ENCODE measurements around the gene MISP.

The MISP gene

DNA sequence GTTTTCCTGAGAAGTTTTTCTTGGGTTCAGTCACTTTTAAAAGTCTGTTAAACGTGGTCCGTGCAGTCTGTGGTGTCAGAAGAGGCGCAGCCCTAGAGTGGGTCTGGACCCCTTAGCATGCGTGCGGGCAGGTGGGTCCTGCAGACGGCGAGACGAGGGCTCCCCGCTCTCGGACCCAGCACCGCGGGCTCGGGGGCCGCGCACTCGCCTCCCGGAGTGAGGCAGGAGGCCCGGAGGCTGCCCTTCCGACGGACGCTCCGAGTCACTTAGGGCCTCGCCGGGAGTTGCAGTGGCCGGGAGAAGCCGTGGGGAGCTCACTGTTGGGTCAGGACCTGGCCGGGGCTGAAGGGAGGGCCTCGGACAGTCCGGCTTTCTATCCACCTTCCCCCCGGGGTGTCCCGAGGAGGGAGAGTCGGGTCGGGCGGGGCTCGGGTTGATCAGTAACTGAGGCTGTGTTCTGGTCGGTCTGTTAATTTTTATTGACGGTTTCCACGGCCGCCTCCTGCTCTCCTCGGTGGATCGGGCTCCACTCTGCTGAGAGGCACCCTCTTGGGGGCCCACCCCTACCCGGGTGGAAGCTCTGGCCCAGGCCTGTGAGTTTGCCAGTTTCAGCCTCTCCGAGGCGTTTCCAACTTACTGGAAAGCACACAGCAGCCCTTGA, 47.6 kb downstream of the MISP start:
- no peak for DNase-seq

DNA sequence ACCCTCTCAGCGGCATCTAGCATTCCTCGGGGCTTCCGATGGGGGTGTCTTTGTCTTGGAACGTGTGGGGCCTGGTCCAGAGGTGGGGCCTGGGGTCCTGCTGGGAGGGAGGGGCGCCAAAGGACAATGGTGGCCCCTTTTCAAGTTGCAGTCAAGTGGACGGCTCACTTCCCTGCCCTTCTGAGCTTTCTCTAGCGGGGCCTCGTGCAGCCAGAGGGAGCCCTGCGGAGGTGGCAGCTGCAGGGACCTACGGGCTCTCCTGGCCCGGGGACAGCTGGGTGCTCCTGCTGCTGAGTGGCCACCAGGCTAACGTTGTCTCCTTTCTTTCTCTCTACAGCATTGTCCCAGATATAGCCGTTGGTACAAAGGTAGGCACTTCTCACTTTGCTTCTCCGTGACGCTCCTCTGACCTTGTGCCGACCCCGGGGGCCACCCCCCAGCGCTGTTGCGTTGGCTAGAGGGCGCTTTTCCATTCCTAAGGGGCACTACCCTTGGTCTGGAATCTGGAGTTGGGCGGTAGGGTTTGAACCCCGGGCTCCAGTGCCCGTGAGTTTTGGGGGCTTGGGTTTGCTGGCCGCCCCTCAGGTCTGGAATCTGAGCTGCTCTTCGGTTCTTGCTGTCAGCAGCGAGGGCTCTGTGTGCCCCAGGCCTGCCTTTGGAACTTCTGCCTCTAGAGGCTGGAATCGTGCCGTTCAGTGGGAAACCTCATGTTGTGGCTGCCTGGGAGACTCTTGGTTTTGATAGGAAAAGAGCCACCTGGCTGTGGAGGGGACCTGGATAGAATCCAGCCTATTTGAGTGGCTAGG, 48.4 kb downstream of the MISP start:
- no peak for DNase-seq

DNA sequence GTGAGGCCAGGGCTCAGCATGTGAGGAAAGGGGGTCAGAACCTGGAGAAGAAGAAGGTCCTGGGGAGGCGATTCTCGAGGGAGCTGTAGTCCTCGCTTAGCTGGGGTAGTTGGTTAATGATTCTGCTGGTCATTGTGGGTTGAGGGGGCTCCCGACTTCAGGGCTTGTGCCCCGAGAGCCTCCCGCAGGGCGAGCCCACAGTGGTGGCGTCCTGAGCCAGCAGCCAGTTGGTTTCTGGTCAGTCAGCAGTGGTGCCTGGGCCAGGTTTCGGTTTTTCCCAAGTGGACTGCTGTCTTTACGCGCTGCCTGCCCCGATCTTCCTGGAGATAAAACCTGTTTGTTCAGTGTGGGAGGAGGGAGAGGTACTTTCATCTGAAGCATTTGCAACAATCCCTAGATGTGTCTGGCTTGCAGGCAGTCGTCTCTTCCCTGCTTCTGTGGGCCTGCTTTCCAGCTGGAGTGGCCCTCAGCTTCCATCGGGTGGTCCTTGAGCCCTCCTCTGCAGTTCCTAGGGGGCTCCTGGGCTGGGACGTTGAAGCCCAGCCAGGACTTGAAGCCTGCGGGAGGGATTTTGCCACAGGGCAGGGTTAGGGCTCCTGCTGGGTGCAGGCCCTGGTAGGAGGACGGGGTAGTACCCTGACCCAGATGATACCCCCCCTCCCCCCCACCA, 49.6 kb downstream of the MISP start:
- no peak for DNase-seq

DNA sequence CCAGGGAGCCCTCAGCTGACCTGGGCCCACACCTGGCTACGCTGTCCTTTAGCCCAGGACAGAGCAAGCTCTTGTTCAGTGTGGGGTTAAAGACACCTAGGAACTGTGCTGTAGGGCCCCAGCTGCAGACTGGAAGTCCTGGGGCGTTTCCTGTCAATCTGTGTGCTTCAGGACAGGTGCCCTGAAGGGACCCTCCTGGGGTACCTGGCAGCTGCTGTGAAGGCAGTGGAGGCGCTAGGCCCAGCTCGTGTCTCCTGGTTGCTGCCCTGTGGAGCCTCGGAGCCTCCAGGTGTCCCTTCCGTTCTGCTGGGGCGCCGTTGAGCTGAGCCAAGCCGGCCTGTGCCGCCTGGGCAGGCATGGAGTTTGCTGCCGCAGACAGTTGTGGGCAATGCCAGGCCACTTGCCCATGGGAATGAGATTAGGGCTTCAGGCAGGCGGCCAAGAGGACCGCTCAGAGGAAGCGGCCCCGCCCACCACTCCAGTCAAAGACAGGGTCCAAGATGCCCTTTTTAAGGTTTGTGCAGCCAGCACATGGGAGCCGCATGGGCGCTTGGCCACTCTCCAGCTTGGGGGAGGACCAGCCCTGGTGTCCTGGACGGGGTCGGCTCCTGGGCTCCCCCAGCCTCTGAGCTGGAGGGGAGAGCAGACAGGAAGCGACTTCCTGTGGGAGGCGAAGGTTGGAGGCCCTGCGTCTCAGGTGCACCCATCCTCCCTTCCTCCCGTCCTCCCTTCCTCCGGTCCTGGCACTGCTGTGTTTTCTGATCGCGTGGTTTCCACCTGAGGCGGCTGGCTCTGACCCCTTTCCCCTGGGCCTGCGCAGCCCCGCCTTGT, 50.3 kb downstream of the MISP start:
- DNase-seq = no peak

DNA sequence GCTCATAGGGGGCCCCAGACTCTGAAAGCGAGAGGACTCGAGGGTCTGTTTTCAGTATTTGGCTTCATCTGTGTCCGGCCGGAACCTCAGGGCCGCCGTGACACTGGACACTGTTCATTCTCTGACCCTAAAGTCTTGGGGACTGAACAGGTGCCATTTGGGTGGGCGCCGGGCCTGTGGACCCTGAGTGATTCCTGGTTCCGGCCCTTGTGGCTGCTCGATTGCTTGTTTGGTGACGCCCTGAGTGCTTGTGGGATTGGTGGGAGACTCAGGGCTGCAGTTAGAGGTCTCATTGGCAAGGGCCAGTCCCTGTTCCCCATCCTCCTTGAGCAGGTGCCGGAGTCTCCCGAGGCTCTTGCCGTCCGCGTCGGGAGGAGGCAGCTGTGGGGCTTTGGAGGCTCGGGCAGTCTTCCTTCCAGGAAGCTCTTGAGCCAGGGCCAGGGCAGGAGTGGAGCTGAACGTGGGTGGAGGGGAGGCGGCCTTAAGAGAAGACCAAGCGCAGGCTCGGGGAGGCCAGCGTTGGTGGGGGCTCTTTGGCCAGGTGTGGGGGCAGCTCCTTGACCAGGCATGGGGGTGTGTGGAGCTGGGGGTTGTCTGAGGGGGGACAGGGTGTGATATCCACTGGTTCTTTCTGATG, 51.1 kb downstream of the MISP start:
- DNase-seq = no peak

DNA sequence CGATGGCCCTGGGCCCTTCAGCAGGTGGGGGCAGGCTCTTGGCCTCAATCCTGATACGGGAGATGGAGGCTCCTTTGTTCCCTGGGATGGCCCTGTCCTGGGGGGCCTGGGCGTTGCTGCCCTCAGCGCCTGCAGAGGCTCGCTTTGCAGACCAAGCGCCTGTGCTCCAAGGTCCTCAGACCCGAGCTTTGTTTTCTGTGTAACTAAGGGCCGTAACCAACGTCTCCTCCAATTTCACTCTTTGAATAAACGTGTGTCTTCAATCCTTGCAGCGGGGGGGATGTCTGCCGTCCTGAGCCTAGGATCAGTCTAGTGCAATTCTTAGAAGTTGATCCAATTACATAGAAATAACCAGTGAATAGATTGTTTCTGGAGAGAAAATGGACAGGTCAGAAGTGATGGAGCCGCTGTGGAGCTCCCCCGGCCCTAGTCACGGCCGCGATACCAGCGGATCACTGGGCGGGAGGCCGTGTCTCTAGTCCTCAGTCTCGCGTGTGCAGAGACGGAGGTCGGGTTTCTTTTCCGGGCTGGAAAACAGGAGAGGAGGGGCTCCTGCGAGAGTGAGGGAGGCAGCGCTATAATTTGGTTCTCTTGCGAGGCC, 51.7 kb downstream of the MISP start:
- DNase-seq = no peak

DNA sequence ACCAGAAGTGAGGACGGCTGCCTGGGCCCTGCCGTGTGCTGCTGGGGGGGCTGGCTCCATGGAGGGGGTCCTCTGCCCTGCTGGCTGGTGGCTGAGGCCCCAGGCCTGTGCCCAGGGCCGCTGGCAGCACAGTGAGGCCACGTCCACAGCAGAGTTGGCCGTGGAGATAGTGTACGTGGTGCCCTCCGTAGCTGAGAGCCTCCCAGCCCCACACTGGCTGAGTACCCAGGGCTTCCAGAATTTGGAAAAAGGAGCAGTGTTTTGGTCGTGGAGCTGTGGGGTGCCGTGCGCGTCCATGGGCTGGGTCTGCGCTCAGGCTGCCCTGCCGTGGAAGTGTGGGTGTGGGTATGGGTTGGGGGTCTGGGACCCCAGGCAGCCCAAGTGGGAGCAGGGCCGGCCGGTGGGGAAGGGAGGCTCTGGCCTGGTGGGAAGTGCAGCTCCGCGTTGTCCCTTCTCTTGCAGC, 52.2 kb downstream of the MISP start:
- DNase-seq = no peak

DNA sequence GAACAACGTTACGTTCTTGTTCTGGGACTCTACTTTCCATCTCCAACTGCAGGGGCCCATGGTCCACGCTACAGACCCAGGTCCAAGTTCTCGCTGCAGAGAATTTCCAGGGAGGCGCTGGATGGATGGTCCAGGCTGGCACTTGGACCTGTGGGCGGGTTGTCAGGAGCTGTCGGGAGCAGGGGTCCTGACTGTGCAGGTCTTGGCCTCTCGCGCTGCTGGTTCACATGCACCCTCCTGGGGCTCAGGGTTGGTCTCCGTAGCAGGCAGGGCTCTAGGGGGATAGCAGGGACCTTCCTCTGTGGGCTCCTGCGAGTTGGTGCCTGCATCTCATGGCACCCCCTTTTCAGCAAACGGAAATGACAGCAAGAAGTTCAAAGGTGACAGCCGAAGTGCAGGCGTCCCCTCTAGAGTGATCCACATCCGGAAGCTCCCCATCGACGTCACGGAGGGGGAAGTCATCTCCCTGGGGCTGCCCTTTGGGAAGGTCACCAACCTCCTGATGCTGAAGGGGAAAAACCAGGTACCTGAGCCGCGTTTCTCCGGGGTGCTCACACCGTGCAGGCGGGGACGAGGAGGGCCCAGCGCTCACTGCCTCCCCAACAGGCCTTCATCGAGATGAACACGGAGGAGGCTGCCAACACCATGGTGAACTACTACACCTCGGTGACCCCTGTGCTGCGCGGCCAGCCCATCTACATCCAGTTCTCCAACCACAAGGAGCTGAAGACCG, 52.9 kb downstream of the MISP start:
- DNase-seq = no peak

DNA sequence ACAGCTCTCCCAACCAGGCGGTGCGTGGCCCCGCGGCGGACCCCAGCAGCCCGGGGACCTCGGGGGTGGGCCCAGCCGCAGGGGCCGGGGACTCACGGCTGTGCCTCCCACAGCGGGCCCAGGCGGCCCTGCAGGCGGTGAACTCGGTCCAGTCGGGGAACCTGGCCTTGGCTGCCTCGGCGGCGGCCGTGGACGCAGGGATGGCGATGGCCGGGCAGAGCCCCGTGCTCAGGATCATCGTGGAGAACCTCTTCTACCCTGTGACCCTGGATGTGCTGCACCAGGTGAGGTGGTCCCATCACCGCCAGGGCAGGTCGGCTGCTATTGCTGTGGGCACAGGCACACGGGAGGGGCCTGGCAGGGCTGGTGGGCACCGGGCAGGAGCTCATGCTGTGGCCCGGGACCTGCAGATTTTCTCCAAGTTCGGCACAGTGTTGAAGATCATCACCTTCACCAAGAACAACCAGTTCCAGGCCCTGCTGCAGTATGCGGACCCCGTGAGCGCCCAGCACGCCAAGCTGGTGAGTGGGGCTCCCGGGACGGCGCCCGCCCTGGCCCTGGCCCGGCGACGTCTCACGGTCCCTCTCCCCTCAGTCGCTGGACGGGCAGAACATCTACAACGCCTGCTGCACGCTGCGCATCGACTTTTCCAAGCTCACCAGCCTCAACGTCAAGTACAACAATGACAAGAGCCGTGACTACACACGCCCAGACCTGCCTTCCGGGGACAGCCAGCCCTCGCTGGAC, 53.7 kb downstream of the MISP start:
- no peak for DNase-seq

DNA sequence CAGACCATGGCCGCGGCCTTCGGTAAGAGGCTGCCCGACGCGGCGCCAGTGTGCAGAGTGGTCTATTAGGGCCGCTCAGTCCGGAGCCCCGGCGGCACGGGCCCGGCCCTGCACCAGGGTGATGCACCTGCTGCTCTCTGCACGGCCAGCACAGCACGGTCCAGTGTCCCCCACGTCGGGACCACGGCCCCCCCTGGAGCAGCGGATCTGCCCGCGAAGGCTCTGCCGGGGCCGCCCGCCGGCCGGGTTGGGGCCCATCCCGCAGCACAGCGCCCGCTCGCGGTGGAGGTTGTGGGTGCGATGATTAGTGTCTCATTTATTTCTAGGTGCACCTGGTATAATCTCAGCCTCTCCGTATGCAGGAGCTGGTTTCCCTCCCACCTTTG, 54.2 kb downstream of the MISP start:
- DNase-seq = no peak

DNA sequence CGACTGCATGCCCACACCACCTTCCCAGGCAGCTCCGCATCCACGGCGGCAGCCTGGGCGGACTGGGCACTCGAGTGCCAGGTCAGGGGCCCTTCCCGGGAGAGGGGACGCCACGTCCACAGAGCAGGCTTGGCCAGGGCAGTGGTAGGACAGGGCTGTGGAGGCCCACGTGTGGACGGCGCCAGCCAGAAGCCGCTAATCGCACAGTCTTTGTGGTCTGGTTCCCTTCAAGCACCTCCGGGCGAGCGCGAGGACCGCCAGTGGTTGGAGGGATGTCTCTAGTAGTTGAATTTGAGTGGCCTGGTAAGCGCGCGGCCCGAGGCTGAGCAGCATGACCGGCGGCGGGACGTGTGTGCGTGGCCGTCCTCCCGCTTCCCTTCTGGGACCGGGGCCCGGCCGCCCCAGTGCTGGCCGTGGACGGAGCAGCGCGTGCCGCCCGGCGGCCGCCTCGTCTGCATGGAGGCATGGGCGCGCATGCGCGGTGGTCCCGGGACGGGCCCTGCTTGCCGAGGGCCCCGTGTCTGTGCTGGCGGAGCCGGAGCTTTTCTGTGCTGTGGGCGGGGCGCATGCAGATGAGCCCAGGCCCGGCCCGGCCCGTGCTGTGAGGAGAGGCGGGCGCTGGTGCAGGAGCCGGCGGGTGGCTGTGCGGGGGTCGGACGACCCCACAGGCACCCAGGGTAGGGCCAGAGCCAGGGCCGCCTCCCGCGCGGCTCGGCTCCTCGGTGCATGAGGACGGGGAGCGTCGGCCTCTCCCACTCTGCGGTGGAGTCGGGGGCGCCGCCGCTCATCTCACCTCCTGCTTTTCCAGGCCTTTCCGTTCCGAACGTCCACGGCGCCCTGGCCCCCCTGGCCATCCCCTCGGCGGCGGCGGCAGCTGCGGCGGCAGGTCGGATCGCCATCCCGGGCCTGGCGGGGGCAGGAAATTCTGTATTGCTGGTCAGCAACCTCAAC, 55.0 kb downstream of the MISP start:
- DNase-seq = no peak

DNA sequence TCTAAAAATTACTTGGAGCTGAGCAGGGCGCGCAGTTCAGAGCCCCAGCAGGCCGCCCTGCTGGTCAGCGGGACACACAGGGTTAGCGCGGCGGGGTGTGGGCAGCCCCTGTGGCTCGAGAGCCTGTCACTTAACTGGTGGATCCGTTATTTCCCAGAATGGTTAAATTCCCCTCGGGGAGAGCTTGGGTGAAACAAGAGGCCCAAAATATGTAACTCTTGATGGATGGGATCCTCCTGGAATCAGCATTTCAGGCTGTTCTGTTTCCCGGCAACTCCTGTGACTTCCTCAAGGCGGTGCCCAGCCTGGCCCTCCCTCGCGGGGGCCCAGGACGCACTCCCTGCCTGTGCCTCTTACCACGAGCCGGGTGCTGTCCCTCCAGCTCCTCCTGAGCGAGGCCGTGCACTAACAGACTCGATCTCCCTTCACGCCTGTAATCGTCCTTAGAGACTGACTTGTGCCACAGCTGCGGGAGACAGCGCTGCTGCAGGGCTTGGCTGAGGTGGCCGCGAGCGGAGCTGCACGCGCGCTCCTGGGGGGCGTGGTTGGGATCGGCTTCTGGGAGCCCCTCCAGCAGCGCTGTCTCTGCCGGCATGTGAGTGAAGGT, 56.0 kb downstream of the MISP start:
- DNase-seq = no peak

DNA sequence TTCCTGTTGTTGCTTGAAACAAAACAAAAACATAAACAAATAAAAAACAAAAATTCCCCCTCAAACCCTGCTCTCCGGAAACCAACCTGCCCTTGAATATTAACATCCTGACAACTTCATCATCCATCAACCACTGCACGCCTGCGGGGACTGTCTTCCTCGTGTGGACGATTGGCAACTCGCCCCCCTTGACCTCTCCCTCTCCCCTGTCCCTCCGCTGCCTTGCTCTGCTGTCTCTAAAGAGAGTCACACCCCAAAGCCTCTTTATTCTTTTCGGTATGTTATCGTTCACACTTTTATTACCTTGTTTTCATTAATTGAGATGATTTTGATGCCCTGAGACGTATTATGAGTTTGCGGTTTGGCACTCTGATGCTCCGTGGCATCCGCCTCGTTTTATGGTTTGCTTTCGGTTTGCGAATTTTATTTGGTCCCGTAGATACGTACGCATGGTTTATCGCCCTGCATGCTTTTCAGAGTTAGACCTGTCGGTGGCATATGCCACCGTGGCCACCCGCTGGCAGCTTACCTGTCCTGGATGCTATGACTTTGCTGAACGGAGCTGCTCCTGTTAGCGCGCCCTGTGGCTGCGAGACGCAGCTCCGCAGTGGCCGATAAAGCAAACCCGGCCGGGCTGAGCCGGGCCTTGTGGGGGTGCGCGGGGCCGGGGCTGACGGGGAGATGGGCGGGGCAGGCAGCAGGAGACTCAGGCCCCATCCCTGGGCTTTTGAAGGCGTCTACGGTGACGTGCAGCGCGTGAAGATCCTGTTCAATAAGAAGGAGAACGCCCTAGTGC, 56.9 kb downstream of the MISP start:
- DNase-seq = no peak

DNA sequence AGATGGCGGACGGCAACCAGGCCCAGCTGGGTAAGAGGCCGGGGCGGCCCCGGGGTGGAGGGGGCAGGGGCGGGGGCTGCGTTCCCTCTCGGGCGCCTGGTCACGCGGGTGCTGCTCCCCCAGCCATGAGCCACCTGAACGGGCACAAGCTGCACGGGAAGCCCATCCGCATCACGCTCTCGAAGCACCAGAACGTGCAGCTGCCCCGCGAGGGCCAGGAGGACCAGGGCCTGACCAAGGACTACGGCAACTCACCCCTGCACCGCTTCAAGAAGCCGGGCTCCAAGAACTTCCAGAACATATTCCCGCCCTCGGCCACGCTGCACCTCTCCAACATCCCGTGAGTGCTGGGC, 57.5 kb downstream of the MISP start:
- DNase-seq = no peak

DNA sequence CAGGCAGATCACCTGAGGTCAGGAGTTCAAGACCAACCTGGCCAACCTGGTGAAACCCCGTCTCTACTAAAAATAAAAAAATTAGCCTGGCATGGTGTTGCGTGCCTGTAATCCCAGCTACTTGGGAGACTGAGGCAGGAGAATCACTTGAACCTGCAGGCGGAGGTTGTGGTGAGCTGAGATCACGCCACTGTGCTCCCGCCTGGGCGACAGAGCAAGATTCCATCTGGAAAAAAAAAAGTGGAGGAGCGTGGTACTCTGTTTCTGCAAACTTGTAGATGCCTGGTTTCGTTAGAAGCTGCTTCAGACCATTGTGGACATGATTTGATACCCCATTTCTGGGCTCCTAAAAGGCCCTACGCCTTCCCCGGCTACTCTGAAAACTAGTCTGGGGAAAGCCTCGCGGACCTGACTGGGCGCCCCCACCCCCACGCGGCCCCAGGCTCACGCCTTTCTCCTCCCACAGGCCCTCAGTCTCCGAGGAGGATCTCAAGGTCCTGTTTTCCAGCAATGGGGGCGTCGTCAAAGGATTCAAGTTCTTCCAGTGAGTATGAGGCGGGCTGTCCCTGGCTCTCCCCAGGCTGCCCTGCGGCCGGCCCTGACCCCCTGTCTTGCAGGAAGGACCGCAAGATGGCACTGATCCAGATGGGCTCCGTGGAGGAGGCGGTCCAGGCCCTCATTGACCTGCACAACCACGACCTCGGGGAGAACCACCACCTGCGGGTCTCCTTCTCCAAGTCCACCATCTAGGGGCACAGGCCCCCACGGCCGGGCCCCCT, 59.4 kb downstream of the MISP start:
- no peak for DNase-seq

DNA sequence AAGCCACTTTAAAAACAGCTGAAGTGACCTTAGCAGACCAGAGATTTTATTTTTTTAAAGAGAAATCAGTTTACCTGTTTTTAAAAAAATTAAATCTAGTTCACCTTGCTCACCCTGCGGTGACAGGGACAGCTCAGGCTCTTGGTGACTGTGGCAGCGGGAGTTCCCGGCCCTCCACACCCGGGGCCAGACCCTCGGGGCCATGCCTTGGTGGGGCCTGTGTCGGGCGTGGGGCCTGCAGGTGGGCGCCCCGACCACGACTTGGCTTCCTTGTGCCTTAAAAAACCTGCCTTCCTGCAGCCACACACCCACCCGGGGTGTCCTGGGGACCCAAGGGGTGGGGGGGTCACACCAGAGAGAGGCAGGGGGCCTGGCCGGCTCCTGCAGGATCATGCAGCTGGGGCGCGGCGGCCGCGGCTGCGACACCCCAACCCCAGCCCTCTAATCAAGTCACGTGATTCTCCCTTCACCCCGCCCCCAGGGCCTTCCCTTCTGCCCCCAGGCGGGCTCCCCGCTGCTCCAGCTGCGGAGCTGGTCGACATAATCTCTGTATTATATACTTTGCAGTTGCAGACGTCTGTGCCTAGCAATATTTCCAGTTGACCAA, 60.1 kb downstream of the MISP start:
- no peak for DNase-seq

DNA sequence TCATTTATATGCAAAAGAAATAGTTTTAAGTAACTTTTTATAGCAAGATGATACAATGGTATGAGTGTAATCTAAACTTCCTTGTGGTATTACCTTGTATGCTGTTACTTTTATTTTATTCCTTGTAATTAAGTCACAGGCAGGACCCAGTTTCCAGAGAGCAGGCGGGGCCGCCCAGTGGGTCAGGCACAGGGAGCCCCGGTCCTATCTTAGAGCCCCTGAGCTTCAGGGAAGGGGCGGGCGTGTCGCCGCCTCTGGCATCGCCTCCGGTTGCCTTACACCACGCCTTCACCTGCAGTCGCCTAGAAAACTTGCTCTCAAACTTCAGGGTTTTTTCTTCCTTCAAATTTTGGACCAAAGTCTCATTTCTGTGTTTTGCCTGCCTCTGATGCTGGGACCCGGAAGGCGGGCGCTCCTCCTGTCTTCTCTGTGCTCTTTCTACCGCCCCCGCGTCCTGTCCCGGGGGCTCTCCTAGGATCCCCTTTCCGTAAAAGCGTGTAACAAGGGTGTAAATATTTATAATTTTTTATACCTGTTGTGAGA, 60.7 kb downstream of the MISP start:
- DNase-seq = no peak

All from T-helper 9 cell (primary cell).